HCT116 (cell line): Measurements from ENCODE around the gene TRAF2. TPM values are rescaled to one million over a fixed set of nuclear protein-coding genes. Genes with fewer than 3 reads are reported as not detected.

Experiments used
- ATAC-seq: fragments of 200-7000 bp; cut with Tn5 transposase; 2 replicates; pipeline ENCODE4 v1.9.1; 2020; ENCODE audit warnings: mild to moderate bottlenecking, moderate library complexity
- BruUV-seq: library from RNA; stranded (reverse); fragments of 400-500 nt; replicated peaks from 2 replicates; lab custom pipeline; 2021; lab: Mats Ljungman, UMichigan
- CTCF ChIA-PET: fragments of 300-600 bp; sonication (Branson Sonifier 250); formaldehyde crosslinking; loops from one replicate; lab custom pipeline; 2021; ENCODE audit warnings: antibody characterized with exemption; lab: Charles Lee
- POLR2A ChIA-PET: fragments of 300-600, 350-600 bp; sonication (Branson Sonifier 250); formaldehyde crosslinking; loops from one replicate; lab custom pipeline; 2021; ENCODE audit warnings: antibody characterized with exemption; lab: Charles Lee
- RAD21 ChIA-PET, 2 experiments: fragments of 300-600 bp; sonication (Branson Sonifier 250); formaldehyde crosslinking; loops; one replicate each; lab custom pipeline; 2023; ENCODE audit warnings: low total read pairs in 2 of 2; ENCODE audit not compliant: uncharacterized antibody in 2 of 2, unreplicated experiment in 2 of 2, low non-redundant PET in 1 of 2; lab: Charles Lee
- DNase-seq: peaks from one replicate; pipeline ENCODE4 v3.0.0-alpha.2; 2010; ENCODE audit warnings: low read depth, low spot score
- H2AFZ ChIP-seq: fragments of 200-600 bp; shearing (Covaris generic), sonication (generic); 2 replicates; pipeline ENCODE4 v1.6.1; 2017; ENCODE audit warnings: low read depth, mixed run types, mixed read lengths, antibody characterized with exemption, low read length; ENCODE audit not compliant: poor library complexity, severe bottlenecking
- H3K27ac ChIP-seq: 2 replicates; pipeline ENCODE4 v1.5.1; 2012; ENCODE audit warnings: low read depth, low read length
- H3K27me3 ChIP-seq: fragments of 200-600 bp; sonication (generic); 2 replicates; pipeline ENCODE4 v1.6.1; 2016; ENCODE audit warnings: mixed run types, low read length, mixed read lengths; ENCODE audit not compliant: insufficient read depth
- H3K36me3 ChIP-seq, 2 experiments: fragments of 200-500 bp in 1 of 2; fragments of 200-600 bp in 1 of 2; sonication (Bioruptor generic) in 1 of 2; sonication (generic) in 1 of 2; 2 replicates each; pipeline versions ENCODE4 v1.5.1 to v1.6.1; 2014 to 2016; ENCODE audit warnings: low read length in 2 of 2, inconsistent platforms in 1 of 2, mixed read lengths in 1 of 2, mixed run types in 1 of 2; ENCODE audit not compliant: insufficient read depth in 2 of 2, control insufficient read depth in 1 of 2
- H3K4me1 ChIP-seq, 2 experiments: fragments of 200-600 bp in 1 of 2; sonication (generic) in 1 of 2; 2 replicates each; pipeline versions ENCODE4 v1.5.1 to v1.6.1; 2012 to 2017; ENCODE audit warnings: low read length in 2 of 2, inconsistent platforms in 1 of 2, mild to moderate bottlenecking in 1 of 2, mixed read lengths in 1 of 2, mixed run types in 1 of 2, moderate library complexity in 1 of 2; ENCODE audit not compliant: insufficient read depth in 2 of 2, control insufficient read depth in 1 of 2
- H3K4me2 ChIP-seq: fragments of 200-600 bp; sonication (generic); 2 replicates; pipeline ENCODE4 v1.6.1; 2017; ENCODE audit warnings: mixed run types, low read length, mixed read lengths
- H3K4me3 ChIP-seq, 2 experiments: fragments of 200-600 bp in 1 of 2; sonication (generic) in 1 of 2; replicated peaks in 1 of 2; 2 replicates each; pipeline ENCODE4 v1.5.1; 2011 to 2016; ENCODE audit warnings: low read length in 2 of 2, control low read depth in 1 of 2, low read depth in 1 of 2, mild to moderate bottlenecking in 1 of 2, mixed read lengths in 1 of 2, mixed run types in 1 of 2
- H3K79me2 ChIP-seq: fragments of 200-600 bp; sonication (generic); 2 replicates; pipeline ENCODE4 v1.6.1; 2017; ENCODE audit warnings: mild to moderate bottlenecking, mixed run types, low read length, moderate library complexity, mixed read lengths; ENCODE audit not compliant: insufficient read depth
- H3K9ac ChIP-seq: fragments of 200-600 bp; sonication (generic); 2 replicates; pipeline ENCODE4 v1.6.1; 2016; ENCODE audit warnings: low read length, mixed read lengths
- H3K9me2 ChIP-seq: fragments of 200-600 bp; sonication (generic), shearing (Covaris generic); 2 replicates; pipeline ENCODE4 v1.6.1; 2017; ENCODE audit warnings: mixed run types, mild to moderate bottlenecking, moderate library complexity; ENCODE audit not compliant: insufficient read depth
- H3K9me3 ChIP-seq, 2 experiments: fragments of 200-500 bp in 1 of 2; fragments of 200-600 bp in 1 of 2; sonication (Bioruptor generic) in 1 of 2; sonication (generic) in 1 of 2; 2 replicates each; pipeline ENCODE4 v1.6.1; 2014 to 2017; ENCODE audit warnings: low read length in 2 of 2, mixed read lengths in 2 of 2, inconsistent platforms in 1 of 2, low read depth in 1 of 2, mild to moderate bottlenecking in 1 of 2, mixed run types in 1 of 2, moderate library complexity in 1 of 2; ENCODE audit not compliant: control insufficient read depth in 1 of 2, insufficient read depth in 1 of 2
- H4K20me1 ChIP-seq: fragments of 200-600 bp; sonication (generic), shearing (Covaris generic); 2 replicates; pipeline ENCODE4 v1.6.1; 2017; ENCODE audit warnings: mixed run types, mild to moderate bottlenecking, moderate library complexity; ENCODE audit not compliant: insufficient read depth
- CBX3 ChIP-seq: IDR thresholded peaks from 2 replicates; pipeline ENCODE4 v1.6.1; 2012; ENCODE audit warnings: low read depth
- CEBPB ChIP-seq: IDR thresholded peaks from 2 replicates; pipeline ENCODE4 v1.6.1; 2012; ENCODE audit warnings: low read depth
- EGR1 ChIP-seq: IDR thresholded peaks from 2 replicates; pipeline ENCODE4 v1.6.1; 2012; ENCODE audit warnings: low read depth
- EZH2phosphoT487 ChIP-seq: fragments of 200-600 bp; IDR thresholded peaks from 2 replicates; pipeline ENCODE4 v1.6.1; 2018; ENCODE audit warnings: antibody characterized with exemption, borderline replicate concordance
- FOSL1 ChIP-seq: IDR thresholded peaks from 2 replicates; pipeline ENCODE4 v1.6.1; 2012; ENCODE audit warnings: low read depth
- JUND ChIP-seq: IDR thresholded peaks from 2 replicates; pipeline ENCODE4 v1.6.1; 2012
- MAX ChIP-seq: IDR thresholded peaks from 2 replicates; pipeline ENCODE4 v1.6.1; 2012
- POLR2A ChIP-seq: IDR thresholded peaks from 2 replicates; pipeline ENCODE4 v1.7.0; 2011; ENCODE audit warnings: borderline replicate concordance; ENCODE audit not compliant: insufficient read depth, insufficient read length; ENCODE audit errors: extremely low read depth
- POLR2AphosphoS5 ChIP-seq: IDR thresholded peaks from 2 replicates; pipeline ENCODE4 v1.6.1; 2011; ENCODE audit warnings: mild to moderate bottlenecking, low read depth, low read length, moderate library complexity
- RAD21 ChIP-seq: IDR thresholded peaks from 2 replicates; pipeline ENCODE4 v1.6.1; 2012; ENCODE audit warnings: low read depth, mild to moderate bottlenecking
- REST ChIP-seq: IDR thresholded peaks from 2 replicates; pipeline ENCODE4 v1.6.1; 2012; ENCODE audit warnings: low read depth
- SP1 ChIP-seq: IDR thresholded peaks from 2 replicates; pipeline ENCODE4 v1.6.1; 2012; ENCODE audit warnings: low read depth
- YY1 ChIP-seq: IDR thresholded peaks from 2 replicates; pipeline ENCODE4 v1.6.1; 2011; ENCODE audit warnings: low read length, low read depth, moderate library complexity, mild to moderate bottlenecking; ENCODE audit not compliant: insufficient replicate concordance; ENCODE audit errors: extremely low read depth
- ZFX ChIP-seq: fragments of 450-650 bp; IDR thresholded peaks from 2 replicates; pipeline ENCODE4 v1.6.1; 2017
- intact Hi-C: fragments of 100-400 bp; cut with micrococcal nuclease; formaldehyde crosslinking; loops from 2 replicates; pipeline ENCODE4 v1.10.0; 2022
- total RNA-seq: library from RNA; stranded (reverse); gene quantifications from one replicate; pipeline ENCODE4 v1.2.1, GENCODE V29; 2021; ENCODE audit not compliant: unreplicated experiment
- TF ChIP-seq, protein P1 (sequence below): IDR thresholded peaks from 2 replicates; pipeline ENCODE4 v1.6.1; 2011; ENCODE audit warnings: mild to moderate bottlenecking, low read length, moderate library complexity; ENCODE audit not compliant: insufficient replicate concordance; ENCODE audit errors: extremely low read depth
- TF ChIP-seq, protein P2 (sequence below): IDR thresholded peaks from 2 replicates; pipeline ENCODE4 v1.6.1; 2012

The TRAF2 gene
- total RNA-seq, 1 experiment from 2014 or later = 28.4 TPM

GRCh38 chr9:136921718-136922117 is 35.4 kb downstream of the TRAF2 start:
- no peak for ATAC-seq
- intact Hi-C loops = no loop called here
- Histone ChIP-seq H4K20me1 (no peaks in the 10 kb centered on the region), H3K79me2 (no peaks in the 10 kb centered on the region), H2AFZ (no peak overlapping the region), H3K4me1 (no peaks in the 10 kb centered on the region), H3K27me3 (no peaks in the 10 kb centered on the region), H3K9ac (no peak overlapping the region), H3K36me3 (peaks cover 17 to 38% of the 10 kb centered on the region in 2 experiments; a peak in 3 of 4 replicates), H3K4me3 (no peak overlapping the region), H3K4me2 (no peak overlapping the region)
- ChIA-PET RAD21 (no interaction called here), CTCF (no interaction called here)
- no peak for DNase-seq
- TF ChIP-seq EZH2phosphoT487 = no peak
- no peak for TF ChIP-seq EGR1
- TF ChIP-seq SP1 = no peak
- no peak for TF ChIP-seq POLR2A
- TF ChIP-seq MAX = no peak
- TF ChIP-seq FOSL1 = no peak
- TF ChIP-seq CBX3 = no peak
- TF ChIP-seq POLR2AphosphoS5 = no peak
- TF ChIP-seq, all 23 proteins: peak for 0
- POLR2A ChIA-PET = no interaction called here
- no peaks in the 10 kb centered on the region for H3K9me3 ChIP-seq
- H3K27ac ChIP-seq = no peak overlapping the region
- H3K9me2 ChIP-seq = no peaks in the 10 kb centered on the region
- BruUV-seq = no TSS peak

DNA sequence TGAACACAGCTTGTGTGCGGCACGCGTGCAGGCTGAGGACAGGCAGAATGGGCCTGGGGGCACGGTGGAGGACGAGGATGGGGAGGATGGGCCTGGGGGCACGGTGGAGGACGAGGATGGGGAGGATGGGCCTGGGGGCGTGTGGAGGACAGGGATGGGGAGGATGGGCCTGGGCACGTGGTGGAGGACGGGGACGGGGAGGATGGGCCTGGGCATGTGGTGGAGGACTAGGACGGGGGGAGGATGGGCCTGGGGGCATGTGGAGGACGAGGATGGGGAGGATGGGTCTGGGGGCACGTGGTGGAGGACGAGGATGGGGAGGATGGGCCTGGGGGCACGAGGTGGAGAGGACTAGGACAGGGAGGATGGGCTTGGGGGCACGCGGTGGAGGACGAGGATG is 36.2 kb downstream of the TRAF2 start:
- Histone ChIP-seq H3K9me2 (no peaks in the 10 kb centered on the region), H3K4me2 (no peak overlapping the region), H3K27ac (no peak overlapping the region), H3K36me3 (peaks cover 12 to 35% of the 10 kb centered on the region in 2 experiments; a peak in 3 of 4 replicates), H2AFZ (no peak overlapping the region), H3K9me3 (no peaks in the 10 kb centered on the region), H3K4me1 (no peaks in the 10 kb centered on the region), H3K27me3 (no peaks in the 10 kb centered on the region), H3K79me2 (no peaks in the 10 kb centered on the region), H3K9ac (no peak overlapping the region), H4K20me1 (no peaks in the 10 kb centered on the region), H3K4me3 (no peak overlapping the region)
- ChIA-PET CTCF (no interaction called here), POLR2A (no interaction called here), RAD21 (no interaction called here)
- DNase-seq (no peak), ATAC-seq (no peak)
- intact Hi-C loops = no loop called here
- BruUV-seq = no TSS peak
- TF ChIP-seq ZFX (no peak), MAX (no peak), POLR2A (no peak), JUND (no peak), SP1 (no peak), CBX3 (no peak), YY1 (no peak), CEBPB (no peak), REST (no peak), EGR1 (no peak), RAD21 (no peak)
- TF ChIP-seq, protein P1, sequence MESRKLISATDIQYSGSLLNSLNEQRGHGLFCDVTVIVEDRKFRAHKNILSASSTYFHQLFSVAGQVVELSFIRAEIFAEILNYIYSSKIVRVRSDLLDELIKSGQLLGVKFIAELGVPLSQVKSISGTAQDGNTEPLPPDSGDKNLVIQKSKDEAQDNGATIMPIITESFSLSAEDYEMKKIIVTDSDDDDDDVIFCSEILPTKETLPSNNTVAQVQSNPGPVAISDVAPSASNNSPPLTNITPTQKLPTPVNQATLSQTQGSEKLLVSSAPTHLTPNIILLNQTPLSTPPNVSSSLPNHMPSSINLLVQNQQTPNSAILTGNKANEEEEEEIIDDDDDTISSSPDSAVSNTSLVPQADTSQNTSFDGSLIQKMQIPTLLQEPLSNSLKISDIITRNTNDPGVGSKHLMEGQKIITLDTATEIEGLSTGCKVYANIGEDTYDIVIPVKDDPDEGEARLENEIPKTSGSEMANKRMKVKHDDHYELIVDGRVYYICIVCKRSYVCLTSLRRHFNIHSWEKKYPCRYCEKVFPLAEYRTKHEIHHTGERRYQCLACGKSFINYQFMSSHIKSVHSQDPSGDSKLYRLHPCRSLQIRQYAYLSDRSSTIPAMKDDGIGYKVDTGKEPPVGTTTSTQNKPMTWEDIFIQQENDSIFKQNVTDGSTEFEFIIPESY = no peak
- TF ChIP-seq, protein P2, sequence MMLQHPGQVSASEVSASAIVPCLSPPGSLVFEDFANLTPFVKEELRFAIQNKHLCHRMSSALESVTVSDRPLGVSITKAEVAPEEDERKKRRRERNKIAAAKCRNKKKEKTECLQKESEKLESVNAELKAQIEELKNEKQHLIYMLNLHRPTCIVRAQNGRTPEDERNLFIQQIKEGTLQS = no peak
